Effector memory CD8-positive, alpha-beta T cell (primary cell): ENCODE data around the gene ITGB8.

Experiments
- ATAC-seq: fragments of 150-1000 bp; cut with Tn5 transposase; replicated peaks from 2 replicates; pipeline ENCODE4 v1.10.0; 2021; ENCODE audit warnings: mild to moderate bottlenecking, moderate library complexity
- DNase-seq, 3 experiments: peaks; one replicate each; pipeline ENCODE4 v3.0.0; 2021
- H3K27ac Mint-ChIP-seq, 2 donors: one replicate each; pipeline ENCODE4 v1.8.0; 2022; ENCODE audit warnings: mild to moderate bottlenecking in 2 of 2, mixed read lengths in 2 of 2, moderate library complexity in 2 of 2
- H3K27me3 Mint-ChIP-seq, 2 donors: one replicate each; pipeline ENCODE4 v1.8.0; 2022; ENCODE audit warnings: mixed read lengths in 2 of 2
- H3K36me3 Mint-ChIP-seq: one replicate; pipeline ENCODE4 v1.8.0; 2022; ENCODE audit warnings: mild to moderate bottlenecking, moderate library complexity, mixed read lengths; ENCODE audit not compliant: insufficient read depth
- H3K4me1 Mint-ChIP-seq, 2 donors: one replicate each; pipeline ENCODE4 v1.8.0; 2022; ENCODE audit warnings: low read depth in 2 of 2, mixed read lengths in 2 of 2
- H3K4me3 Mint-ChIP-seq, 2 donors: one replicate each; pipeline ENCODE4 v1.8.0; 2022; ENCODE audit warnings: mild to moderate bottlenecking in 2 of 2, mixed read lengths in 2 of 2, moderate library complexity in 2 of 2
- H3K9me3 Mint-ChIP-seq, 2 donors: one replicate each; pipeline ENCODE4 v1.8.0; 2022; ENCODE audit warnings: mixed read lengths in 2 of 2

ITGB8 gene

DNA sequence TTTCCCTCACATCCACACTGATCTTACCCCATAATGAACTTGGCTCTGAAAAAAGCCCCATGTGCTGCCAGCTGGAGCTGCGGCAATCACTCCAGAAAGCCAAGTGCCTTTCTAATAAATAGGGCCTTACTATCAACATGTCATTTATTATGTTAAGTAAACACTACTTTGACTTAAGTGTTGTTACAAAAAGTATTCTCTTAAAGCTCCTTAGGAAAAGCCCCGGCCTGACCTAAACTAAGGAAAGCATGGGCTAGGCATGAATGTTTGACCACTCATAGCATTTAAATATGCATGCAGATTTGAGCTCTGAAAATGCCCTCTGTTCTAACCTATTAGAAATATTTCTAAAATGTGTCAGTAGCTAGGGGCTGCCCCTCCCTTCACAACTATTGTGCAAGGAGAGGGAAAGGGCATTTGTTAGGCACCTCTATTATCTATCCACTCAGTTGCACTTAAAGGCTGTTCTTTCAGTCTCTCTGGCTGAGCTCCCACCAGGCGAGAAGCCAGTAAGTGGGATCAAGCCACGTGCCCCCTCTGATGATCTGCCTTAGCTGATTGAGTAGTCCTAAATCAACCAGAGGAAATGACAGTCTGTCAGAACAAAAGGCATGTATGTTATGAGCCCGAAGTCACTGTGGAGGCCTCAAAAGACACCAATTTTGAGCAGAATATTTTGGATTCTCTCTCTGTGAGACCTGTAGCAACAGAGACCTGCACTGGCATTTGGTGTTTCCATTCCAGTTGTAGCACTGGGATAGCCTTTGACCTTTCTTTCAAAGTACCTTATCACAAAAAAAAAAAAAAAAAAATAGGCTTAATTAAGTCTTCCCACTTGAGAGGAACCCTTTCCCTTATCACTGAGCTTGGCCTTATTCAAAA is 77.1 kb downstream of the ITGB8 start:
- H3K27me3 Mint-ChIP-seq = no peaks in the 10 kb centered on the region
- H3K4me3 Mint-ChIP-seq = no peak overlapping the region
- H3K4me1 Mint-ChIP-seq = no peaks in the 10 kb centered on the region
- no peaks in the 10 kb centered on the region for H3K9me3 Mint-ChIP-seq
- no peak for DNase-seq
- H3K36me3 Mint-ChIP-seq = no peaks in the 10 kb centered on the region
- no peak overlapping the region for H3K27ac Mint-ChIP-seq
- no peak for ATAC-seq

DNA sequence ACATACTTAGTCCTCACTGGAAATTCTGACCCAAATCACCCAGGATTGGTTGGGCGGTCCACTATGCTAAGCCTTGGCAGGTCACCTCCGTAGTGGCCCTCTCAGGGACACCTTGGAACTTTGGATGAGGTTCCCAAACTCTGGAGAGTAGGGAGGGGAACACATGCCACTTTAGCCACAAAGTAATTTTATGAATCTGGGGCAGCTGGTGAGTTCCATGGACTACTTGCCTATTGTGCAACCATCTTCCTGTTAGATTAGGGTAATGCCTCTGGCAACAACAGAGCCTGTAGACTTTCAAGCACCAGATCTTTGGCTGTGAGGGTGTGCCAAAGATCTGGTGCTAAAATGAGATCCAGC is 77.7 kb downstream of the ITGB8 start:
- Mint-ChIP-seq H3K4me3 (no peak overlapping the region), H3K9me3 (no peaks in the 10 kb centered on the region), H3K36me3 (no peaks in the 10 kb centered on the region), H3K27ac (no peak overlapping the region), H3K27me3 (no peaks in the 10 kb centered on the region), H3K4me1 (no peaks in the 10 kb centered on the region)
- ATAC-seq (no peak), DNase-seq (no peak)

- no peak overlapping the region for H3K27ac Mint-ChIP-seq
- DNase-seq = no peak
- H3K4me1 Mint-ChIP-seq = no peaks in the 10 kb centered on the region
- no peak for ATAC-seq
- no peaks in the 10 kb centered on the region for H3K27me3 Mint-ChIP-seq
- no peaks in the 10 kb centered on the region for H3K36me3 Mint-ChIP-seq
- no peak overlapping the region for H3K4me3 Mint-ChIP-seq
- H3K9me3 Mint-ChIP-seq = no peaks in the 10 kb centered on the region
Observed at GRCh38 chr7:20409961-20410360, 79.3 kb downstream of the ITGB8 start.

GRCh38 chr7:20411372-20411771 is 80.7 kb downstream of the ITGB8 start:
- ATAC-seq (no peak), DNase-seq (no peak)
- Mint-ChIP-seq H3K9me3 (no peaks in the 10 kb centered on the region), H3K27ac (no peak overlapping the region), H3K27me3 (no peaks in the 10 kb centered on the region), H3K36me3 (no peaks in the 10 kb centered on the region), H3K4me1 (no peaks in the 10 kb centered on the region), H3K4me3 (no peak overlapping the region)

DNA sequence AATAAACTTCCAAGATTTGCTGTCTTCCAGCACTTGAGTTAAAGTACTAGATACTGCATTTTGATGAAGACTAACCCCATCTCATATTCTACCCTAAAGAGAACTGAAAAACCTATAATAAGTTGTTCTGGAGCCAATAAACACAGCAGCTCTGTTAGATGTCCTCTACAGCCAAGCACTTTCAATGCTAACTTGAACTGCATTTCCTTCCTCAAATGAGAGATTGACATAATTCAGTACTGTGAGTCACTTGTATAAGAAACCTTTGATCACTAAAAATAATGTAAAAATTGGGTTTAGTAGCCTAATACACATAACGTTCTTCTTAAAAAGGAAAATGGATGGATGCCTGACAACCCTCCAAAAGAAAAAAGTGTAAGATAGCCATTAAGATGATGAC is 81.3 kb downstream of the ITGB8 start:
- Mint-ChIP-seq H3K4me3 (no peak overlapping the region), H3K27me3 (no peaks in the 10 kb centered on the region), H3K27ac (no peak overlapping the region), H3K9me3 (no peaks in the 10 kb centered on the region), H3K4me1 (no peaks in the 10 kb centered on the region), H3K36me3 (no peaks in the 10 kb centered on the region)
- ATAC-seq (no peak), DNase-seq (no peak)

- ATAC-seq = no peak
Observed at GRCh38 chr7:20417260-20417659, 86.6 kb downstream of the ITGB8 start.

GRCh38 chr7:20417675-20418382 is 87.1 kb downstream of the ITGB8 start:
- H3K36me3 Mint-ChIP-seq = no peaks in the 10 kb centered on the region
- DNase-seq = no peak
- H3K4me1 Mint-ChIP-seq = no peaks in the 10 kb centered on the region
- no peaks in the 10 kb centered on the region for H3K9me3 Mint-ChIP-seq
- no peak overlapping the region for H3K27ac Mint-ChIP-seq
- H3K4me3 Mint-ChIP-seq = no peak overlapping the region
- ATAC-seq = no peak
- no peaks in the 10 kb centered on the region for H3K27me3 Mint-ChIP-seq

More at GRCh38 chr7:20417260-20417659, 86.6 kb downstream of the ITGB8 start:
- no peak overlapping the region for H3K27ac Mint-ChIP-seq
- H3K9me3 Mint-ChIP-seq = no peaks in the 10 kb centered on the region
- no peaks in the 10 kb centered on the region for H3K27me3 Mint-ChIP-seq
- no peaks in the 10 kb centered on the region for H3K4me1 Mint-ChIP-seq
- no peak overlapping the region for H3K4me3 Mint-ChIP-seq
- DNase-seq = no peak
- H3K36me3 Mint-ChIP-seq = no peaks in the 10 kb centered on the region

- H3K9me3 Mint-ChIP-seq = no peaks in the 10 kb centered on the region
- H3K4me1 Mint-ChIP-seq = no peaks in the 10 kb centered on the region
- H3K27ac Mint-ChIP-seq = no peak overlapping the region
- DNase-seq = no peak
- H3K27me3 Mint-ChIP-seq = no peaks in the 10 kb centered on the region
- H3K36me3 Mint-ChIP-seq = no peaks in the 10 kb centered on the region
- H3K4me3 Mint-ChIP-seq = no peak overlapping the region
- no peak for ATAC-seq
Observed at GRCh38 chr7:20424500-20424899, 93.8 kb downstream of the ITGB8 start.

DNA sequence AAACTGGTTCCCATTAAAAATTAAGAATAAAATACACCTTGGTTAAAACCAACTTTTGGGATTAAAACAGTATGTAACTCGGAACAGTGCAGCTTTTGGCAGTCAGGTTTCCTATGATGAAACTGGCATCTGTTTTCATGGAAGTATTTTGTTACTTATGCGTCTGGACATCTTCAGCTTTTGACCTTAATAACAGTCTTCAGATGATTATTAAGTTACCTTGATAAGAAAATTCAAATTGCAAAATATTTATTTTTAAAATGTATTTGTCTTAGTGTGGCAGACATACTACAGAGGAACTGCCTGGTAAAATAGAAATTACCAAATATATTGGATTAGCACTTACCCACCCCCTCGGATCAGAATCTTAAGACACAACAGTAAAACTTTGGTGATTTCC is 100.0 kb downstream of the ITGB8 start:
- DNase-seq (no peak), ATAC-seq (no peak)
- peaks cover 0 to 2% of the 10 kb centered on the region in 2 donors for H3K9me3 Mint-ChIP-seq
- no peaks in the 10 kb centered on the region for H3K36me3 Mint-ChIP-seq
- H3K27ac Mint-ChIP-seq = no peak overlapping the region
- H3K4me3 Mint-ChIP-seq = no peak overlapping the region
- no peaks in the 10 kb centered on the region for H3K4me1 Mint-ChIP-seq
- no peaks in the 10 kb centered on the region for H3K27me3 Mint-ChIP-seq

DNA sequence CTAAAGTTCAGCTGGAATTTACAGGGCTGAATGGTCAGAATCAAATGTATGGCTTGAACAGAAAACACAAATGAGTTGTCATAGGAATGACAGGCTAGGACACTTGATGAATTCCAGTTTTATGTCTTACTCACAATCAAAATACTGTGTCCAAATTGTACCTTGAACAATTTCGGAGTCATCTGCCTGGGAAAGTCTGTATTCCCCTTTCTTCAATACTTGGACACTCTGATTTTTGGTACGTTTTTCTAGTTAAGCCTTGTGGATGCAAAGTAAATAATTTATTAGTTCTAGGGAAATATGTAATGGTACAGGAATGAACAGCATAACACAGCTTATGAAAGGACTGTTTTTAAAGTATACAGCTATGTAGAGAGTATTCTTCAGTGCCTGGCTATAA is 100.4 kb downstream of the ITGB8 start:
- Mint-ChIP-seq H3K9me3 (peaks cover 0 to 2% of the 10 kb centered on the region in 2 donors), H3K4me3 (no peak overlapping the region), H3K27me3 (no peaks in the 10 kb centered on the region), H3K4me1 (no peaks in the 10 kb centered on the region), H3K27ac (no peak overlapping the region), H3K36me3 (no peaks in the 10 kb centered on the region)
- ATAC-seq = no peak
- DNase-seq = no peak

GRCh38 chr7:20432071-20432470 is 101.4 kb downstream of the ITGB8 start:
- H3K27me3 Mint-ChIP-seq = no peaks in the 10 kb centered on the region
- H3K9me3 Mint-ChIP-seq = peaks cover 0 to 2% of the 10 kb centered on the region in 2 donors
- DNase-seq (no peak), ATAC-seq (no peak)
- no peaks in the 10 kb centered on the region for H3K36me3 Mint-ChIP-seq
- no peak overlapping the region for H3K4me3 Mint-ChIP-seq
- H3K27ac Mint-ChIP-seq = no peak overlapping the region
- no peaks in the 10 kb centered on the region for H3K4me1 Mint-ChIP-seq

- H3K4me1 Mint-ChIP-seq = no peaks in the 10 kb centered on the region
- H3K36me3 Mint-ChIP-seq = no peaks in the 10 kb centered on the region
- DNase-seq (no peak), ATAC-seq (no peak)
- no peak overlapping the region for H3K27ac Mint-ChIP-seq
- no peak overlapping the region for H3K4me3 Mint-ChIP-seq
- H3K27me3 Mint-ChIP-seq = no peaks in the 10 kb centered on the region
- no peaks in the 10 kb centered on the region for H3K9me3 Mint-ChIP-seq
Observed at GRCh38 chr7:20435305-20435704, 104.6 kb downstream of the ITGB8 start.

DNA sequence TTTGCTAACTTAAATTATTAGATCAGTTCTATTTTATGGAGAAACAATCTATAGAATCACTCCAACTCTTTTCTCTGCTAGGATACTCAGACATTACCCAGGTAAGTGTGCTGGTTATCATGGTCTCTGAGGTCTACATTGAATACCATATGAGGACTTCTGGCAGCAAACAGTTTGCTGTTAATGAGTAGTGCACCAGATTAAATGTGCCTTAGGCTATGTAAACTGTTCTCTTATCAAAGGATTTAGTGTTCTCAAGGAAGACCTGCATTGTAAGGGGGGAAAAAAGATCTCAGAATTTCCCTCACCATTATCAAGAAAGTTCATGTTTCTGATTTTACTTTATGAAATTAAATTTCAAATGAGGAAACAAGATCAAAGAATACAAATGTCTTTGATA is 107.5 kb downstream of the ITGB8 start:
- Mint-ChIP-seq H3K9me3 (peaks cover 0 to 3% of the 10 kb centered on the region in 2 donors), H3K27ac (no peak overlapping the region), H3K36me3 (no peaks in the 10 kb centered on the region), H3K4me1 (no peaks in the 10 kb centered on the region), H3K27me3 (no peaks in the 10 kb centered on the region), H3K4me3 (no peak overlapping the region)
- DNase-seq (no peak), ATAC-seq (no peak)

DNA sequence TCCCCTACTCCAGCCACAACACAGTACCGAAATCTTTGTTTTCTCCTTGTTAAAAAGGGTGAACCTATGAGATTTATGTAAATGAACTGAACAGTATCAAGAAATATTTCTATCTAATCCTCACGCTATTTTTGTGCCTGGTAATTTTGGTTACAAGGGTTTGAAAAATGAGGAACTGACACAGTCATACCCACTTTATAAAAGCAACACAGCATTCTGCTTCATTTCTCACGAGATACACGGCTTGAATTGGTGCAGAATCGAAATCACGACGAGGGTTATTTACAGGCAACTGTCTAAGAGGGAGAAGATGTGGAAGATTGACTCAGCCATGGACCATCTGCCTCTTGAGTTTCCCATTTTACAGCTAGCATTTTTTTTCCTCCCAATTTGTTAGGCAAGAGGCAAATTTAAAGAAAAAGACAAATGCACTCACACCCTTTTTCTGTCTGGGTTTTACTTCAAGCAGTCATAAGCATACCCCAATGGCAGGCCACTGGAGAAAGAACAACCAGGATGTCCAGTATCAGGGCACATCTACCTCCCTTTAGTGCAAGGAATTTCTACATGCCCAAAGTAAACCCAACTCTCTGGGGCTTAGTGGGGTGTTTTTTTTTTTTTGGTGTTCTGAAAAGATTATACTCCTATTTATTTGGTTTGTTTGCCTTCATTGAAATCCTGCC is 108.1 kb downstream of the ITGB8 start:
- Mint-ChIP-seq H3K9me3 (peaks cover 0 to 3% of the 10 kb centered on the region in 2 donors), H3K27me3 (no peaks in the 10 kb centered on the region), H3K27ac (no peak overlapping the region), H3K4me1 (no peaks in the 10 kb centered on the region), H3K4me3 (no peak overlapping the region), H3K36me3 (no peaks in the 10 kb centered on the region)
- DNase-seq (no peak), ATAC-seq (no peak)
